GM23248 (cell line): ENCODE results near the gene ATG16L2. TPM values are rescaled to one million over a fixed set of nuclear protein-coding genes. Genes with fewer than 3 reads are reported as not detected.

ENCODE experiments used
- DNase-seq: peaks from one replicate; pipeline ENCODE4 v3.0.0-alpha.2; 2015
- H2AFZ ChIP-seq: fragments of 200-600 bp; sonication (generic); 2 replicates; pipeline ENCODE4 v1.6.1; 2016; ENCODE audit warnings: antibody characterized with exemption
- H3F3A ChIP-seq: fragments of 200-600 bp; sonication (generic); 2 replicates; pipeline ENCODE4 v1.6.1; 2016; ENCODE audit warnings: mild to moderate bottlenecking, antibody characterized with exemption, mixed run types; ENCODE audit not compliant: insufficient read depth
- H3K27ac ChIP-seq: fragments of 200-600 bp; sonication (generic); 2 replicates; pipeline ENCODE4 v1.5.1; 2016; ENCODE audit warnings: mild to moderate bottlenecking
- H3K27me3 ChIP-seq: fragments of 200-600 bp; sonication (generic); replicated peaks from 2 replicates; pipeline ENCODE4 v1.6.1; 2016; ENCODE audit warnings: mild to moderate bottlenecking; ENCODE audit not compliant: insufficient read depth
- H3K36me3 ChIP-seq: fragments of 200-600 bp; sonication (generic); 2 replicates; pipeline ENCODE4 v1.6.1; 2016; ENCODE audit warnings: low read depth, mild to moderate bottlenecking
- H3K4me1 ChIP-seq: fragments of 200-600 bp; sonication (generic); 2 replicates; pipeline ENCODE4 v1.6.1; 2016; ENCODE audit warnings: mild to moderate bottlenecking; ENCODE audit not compliant: insufficient read depth
- H3K4me2 ChIP-seq: fragments of 200-600 bp; sonication (generic); one replicate; pipeline ENCODE4 v1.6.1; 2016; ENCODE audit warnings: mild to moderate bottlenecking; ENCODE audit not compliant: unreplicated experiment
- H3K4me3 ChIP-seq: fragments of 200-600 bp; sonication (generic); 2 replicates; pipeline ENCODE4 v1.5.1; 2016; ENCODE audit warnings: mild to moderate bottlenecking
- H3K79me2 ChIP-seq: fragments of 200-600 bp; sonication (generic); 2 replicates; pipeline ENCODE4 v1.6.1; 2016; ENCODE audit warnings: mild to moderate bottlenecking; ENCODE audit not compliant: insufficient read depth
- H3K9ac ChIP-seq: fragments of 200-600 bp; sonication (generic); 2 replicates; pipeline ENCODE4 v1.6.1; 2016; ENCODE audit warnings: mild to moderate bottlenecking
- H3K9me2 ChIP-seq: fragments of 200-600 bp; sonication (generic); 2 replicates; pipeline ENCODE4 v1.6.1; 2016; ENCODE audit warnings: mixed run types, mild to moderate bottlenecking, moderate library complexity; ENCODE audit not compliant: insufficient read depth
- H3K9me3 ChIP-seq: fragments of 200-600 bp; sonication (generic); one replicate; pipeline ENCODE4 v1.6.1; 2017; ENCODE audit warnings: low read depth
- H4K20me1 ChIP-seq: fragments of 200-600 bp; sonication (generic); 2 replicates; pipeline ENCODE4 v1.6.0; 2016; ENCODE audit not compliant: insufficient read depth
- EZH2 ChIP-seq: fragments of 200-600 bp; sonication (generic); IDR thresholded peaks from 2 replicates; pipeline ENCODE4 v1.6.1; 2018; ENCODE audit warnings: antibody characterized with exemption, mild to moderate bottlenecking; ENCODE audit not compliant: insufficient read depth, poor library complexity, severe bottlenecking
- EZH2phosphoT487 ChIP-seq: fragments of 200-600 bp; sonication (generic); IDR thresholded peaks from 2 replicates; pipeline ENCODE4 v1.6.1; 2018; ENCODE audit warnings: antibody characterized with exemption, moderate library complexity, mild to moderate bottlenecking, low read depth; ENCODE audit not compliant: insufficient read depth
- WGBS, 2 experiments: methylation state at CpG; one replicate each; pipeline ENCODE4 v1.1.6; 2015 to 2017; ENCODE audit warnings: low lambda C conversion rate in 2 of 2, low coverage in 1 of 2; ENCODE audit errors: missing lambda C conversion rate in 2 of 2; 5-methylcytosine and 5-hydroxymethylcytosine counted together
- in situ Hi-C: fragments of 300-500 bp; cut with MboI; formaldehyde crosslinking; loops from 2 replicates; pipeline ENCODE4 v1.15.0; 2020
- polyA plus RNA-seq: library from polyadenylated mRNA; unstranded; fragments of >200 nt; fragmentation: Nextera tagmentation; extraction: Ambion mirVana; gene quantifications from 2 replicates; pipeline ENCODE4 v1.2.1, GENCODE V29; 2016
- total RNA-seq: library from RNA; depleted of rRNA; stranded (reverse); fragments of >200 nt; shearing (Covaris generic); gene quantifications from 2 replicates; pipeline ENCODE4 v1.2.3, GENCODE V29; 2014

ATG16L2 gene
- total and polyA plus RNA-seq, 2 experiments from 2014 or later = 12.3 to 14.3 TPM

DNA sequence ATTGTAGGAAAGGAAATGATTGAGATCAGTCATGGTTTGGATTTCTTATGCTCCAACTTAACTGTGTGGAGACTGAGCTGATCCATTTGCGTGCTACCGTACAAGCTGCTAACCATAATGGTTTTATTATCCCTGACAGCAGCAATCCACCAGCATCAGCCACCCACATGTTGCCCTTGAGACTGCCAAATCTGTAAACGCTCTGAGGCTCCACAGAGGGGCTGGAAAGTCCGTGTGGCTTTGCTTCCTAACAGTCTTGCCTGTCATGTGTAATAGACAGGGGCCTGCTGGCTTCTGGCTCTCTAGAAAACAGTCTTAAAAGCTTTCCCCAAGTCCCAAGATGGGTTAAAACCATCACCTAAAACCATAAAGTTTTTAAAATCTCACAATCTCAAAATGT is 30.1 kb downstream of the ATG16L2 start:
- H3K4me1 ChIP-seq = peaks cover 8% of the 10 kb centered on the region
- no peak overlapping the region for H3K4me3 ChIP-seq
- no peaks in the 10 kb centered on the region for H3K36me3 ChIP-seq
- DNase-seq = no peak
- H3K9me2 ChIP-seq = no peaks in the 10 kb centered on the region
- in situ Hi-C loops = loop anchor here (25.0 kb wide), 1 partner anchor 443 kb away; no protein-coding TSS in a partner anchor
- no peaks in the 10 kb centered on the region for H3K9me3 ChIP-seq
- no peak overlapping the region for H3K4me2 ChIP-seq
- H3K27me3 ChIP-seq = no peaks in the 10 kb centered on the region
- no peaks in the 10 kb centered on the region for H3K79me2 ChIP-seq
- no peak overlapping the region for H3K27ac ChIP-seq
- no peaks in the 10 kb centered on the region for H4K20me1 ChIP-seq
- WGBS, 2 experiments = 59 to 71% methylated on average over 4 of the region's 4 CpGs
- H2AFZ ChIP-seq = no peak overlapping the region
- no peak overlapping the region for H3K9ac ChIP-seq
- peaks cover 21% of the 10 kb centered on the region for H3F3A ChIP-seq
- no peak for TF ChIP-seq EZH2
- no peak for TF ChIP-seq EZH2phosphoT487

DNA sequence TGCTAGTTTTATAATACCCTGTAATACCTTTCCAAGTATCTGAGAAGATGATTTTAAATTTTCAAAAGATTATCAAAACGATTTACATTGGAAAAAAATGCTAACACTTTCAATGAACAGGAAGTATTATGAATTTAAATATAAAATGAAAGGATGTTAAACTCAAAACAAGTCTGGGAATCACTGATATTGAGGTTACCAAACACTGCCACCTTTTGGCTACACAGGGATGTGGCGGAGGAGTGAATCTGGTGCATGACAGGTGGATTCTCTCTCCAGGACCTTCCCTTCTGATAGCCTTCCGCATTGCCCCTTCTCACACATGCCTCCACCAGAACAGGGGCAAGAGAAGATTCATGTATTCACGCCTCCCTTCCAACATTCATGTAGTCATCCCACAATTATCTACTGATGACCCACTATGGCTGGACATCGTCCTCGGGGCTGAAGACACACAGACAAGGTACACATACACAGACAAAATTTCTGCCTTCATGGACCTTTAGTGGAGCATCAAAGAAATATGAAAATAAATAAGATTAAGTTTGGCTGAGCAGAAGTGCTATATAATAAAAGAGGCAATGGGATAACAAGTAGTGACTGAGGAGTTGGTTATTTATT is 34.7 kb downstream of the ATG16L2 start:
- DNase-seq = peak; percentile 56
- Histone ChIP-seq H3F3A (no peaks in the 10 kb centered on the region), H3K36me3 (no peaks in the 10 kb centered on the region), H3K4me2 (no peak overlapping the region), H3K79me2 (no peaks in the 10 kb centered on the region), H3K4me1 (no peaks in the 10 kb centered on the region), H3K9me3 (no peaks in the 10 kb centered on the region), H3K9ac (no peak overlapping the region), H2AFZ (no peak overlapping the region), H3K27me3 (no peaks in the 10 kb centered on the region), H3K9me2 (no peaks in the 10 kb centered on the region), H3K27ac (no peak overlapping the region), H4K20me1 (no peaks in the 10 kb centered on the region), H3K4me3 (no peak overlapping the region)
- in situ Hi-C loops = loop anchor here (25.0 kb wide), 1 partner anchor 438 kb away; no protein-coding TSS in a partner anchor
- no peak for TF ChIP-seq EZH2
- no peak for TF ChIP-seq EZH2phosphoT487
- WGBS, 2 experiments = 73 to 75% methylated on average over 6 of the region's 6 CpGs

- Histone ChIP-seq H4K20me1 (no peaks in the 10 kb centered on the region), H3F3A (no peaks in the 10 kb centered on the region), H3K9me2 (no peaks in the 10 kb centered on the region), H3K9me3 (no peaks in the 10 kb centered on the region), H3K27me3 (no peaks in the 10 kb centered on the region), H2AFZ (no peak overlapping the region), H3K4me1 (no peaks in the 10 kb centered on the region), H3K4me3 (no peak overlapping the region), H3K36me3 (no peaks in the 10 kb centered on the region), H3K79me2 (no peaks in the 10 kb centered on the region), H3K27ac (no peak overlapping the region), H3K9ac (no peak overlapping the region), H3K4me2 (no peak overlapping the region)
- WGBS, 2 experiments = 89 to 96% methylated on average over 3 of the region's 3 CpGs
- DNase-seq = no peak
- in situ Hi-C loops = no loop called here
- TF ChIP-seq EZH2phosphoT487 = no peak
- no peak for TF ChIP-seq EZH2
Measured at GRCh38 chr11:72850832-72851231, 36.6 kb downstream of the ATG16L2 start.

DNA sequence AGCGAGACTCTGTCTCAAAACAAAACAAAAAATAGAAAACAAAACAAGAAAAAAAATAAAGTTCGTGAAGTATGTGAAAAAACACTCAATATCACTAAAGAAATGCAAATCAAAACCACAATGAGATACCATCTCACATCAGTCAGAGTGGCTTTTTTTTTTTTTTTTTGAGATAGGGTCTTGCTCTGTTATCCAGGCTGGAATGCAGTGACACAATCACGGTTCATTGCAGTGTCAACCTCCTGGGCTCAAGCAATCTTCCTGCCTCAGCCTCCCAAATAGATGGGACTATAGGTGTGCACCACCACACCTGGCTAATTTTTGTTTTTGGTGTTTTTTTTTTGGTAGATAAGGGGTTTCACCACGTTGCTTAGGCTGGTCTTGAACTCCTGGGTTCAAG is 37.5 kb downstream of the ATG16L2 start:
- Histone ChIP-seq H3K27ac (no peak overlapping the region), H3K9me2 (no peaks in the 10 kb centered on the region), H3K4me3 (no peak overlapping the region), H3F3A (no peaks in the 10 kb centered on the region), H2AFZ (no peak overlapping the region), H3K4me1 (peaks cover 6% of the 10 kb centered on the region), H3K4me2 (no peak overlapping the region), H3K27me3 (no peaks in the 10 kb centered on the region), H3K9me3 (no peaks in the 10 kb centered on the region), H3K9ac (no peak overlapping the region), H3K36me3 (no peaks in the 10 kb centered on the region), H3K79me2 (no peaks in the 10 kb centered on the region), H4K20me1 (no peaks in the 10 kb centered on the region)
- no peak for TF ChIP-seq EZH2
- in situ Hi-C loops = no loop called here
- DNase-seq = no peak
- 95 to 96% methylated on average over 4 of the region's 4 CpGs for WGBS, 2 experiments
